Lung (tissue), 12 donors: ENCODE results near the gene KDM6A. TPM values are rescaled to one million over a fixed set of nuclear protein-coding genes. Genes with fewer than 3 reads are reported as not detected.

Experiments
- ATAC-seq: fragments of 200-7000 bp; cut with Tn5 transposase; one replicate; pipeline ENCODE4 v1.9.1; 2020; ENCODE audit warnings: moderate number of reproducible peaks; ENCODE audit not compliant: insufficient read depth, low FRiP score
- DNase-seq, 3 donors: peaks; one replicate each; pipeline ENCODE4 v3.0.0-alpha.2; 2013 to 2017
- H3K27ac ChIP-seq, 2 donors: one replicate each; pipeline ENCODE4 v1.5.1; 2013; ENCODE audit warnings: mild to moderate bottlenecking in 2 of 2, moderate library complexity in 2 of 2, control low read depth in 1 of 2, inconsistent platforms in 1 of 2, low read depth in 1 of 2, low read length in 1 of 2
- H3K27me3 ChIP-seq, 3 donors: one replicate each; pipeline ENCODE4 v1.5.1; 2013; ENCODE audit warnings: low read length in 2 of 3; ENCODE audit not compliant: control insufficient read depth in 3 of 3, insufficient read depth in 3 of 3
- H3K36me3 ChIP-seq, 4 donors: one replicate each; pipeline ENCODE4 v1.5.1; 2013; ENCODE audit warnings: low read length in 4 of 4, mild to moderate bottlenecking in 1 of 4, moderate library complexity in 1 of 4; ENCODE audit not compliant: control insufficient read depth in 4 of 4, insufficient read depth in 4 of 4
- H3K4me1 ChIP-seq, 5 donors: one replicate each; pipeline ENCODE4 v1.5.1; 2013; ENCODE audit warnings: low read length in 5 of 5, mild to moderate bottlenecking in 2 of 5, moderate library complexity in 1 of 5; ENCODE audit not compliant: control insufficient read depth in 5 of 5, insufficient read depth in 5 of 5
- H3K4me3 ChIP-seq: one replicate; pipeline ENCODE4 v1.5.1; 2013; ENCODE audit warnings: mild to moderate bottlenecking, control low read depth, moderate library complexity
- H3K9ac ChIP-seq, 2 donors: one replicate each; pipeline ENCODE4 v1.5.1; 2013; ENCODE audit warnings: low read length in 2 of 2, control low read depth in 1 of 2; ENCODE audit not compliant: insufficient read depth in 1 of 2
- H3K9me3 ChIP-seq, 4 donors: one replicate each; pipeline ENCODE4 v1.5.1; 2013; ENCODE audit warnings: low read length in 3 of 4, mild to moderate bottlenecking in 1 of 4, moderate library complexity in 1 of 4; ENCODE audit not compliant: control insufficient read depth in 4 of 4, insufficient read depth in 3 of 4
- CTCF ChIP-seq: IDR thresholded peaks from 2 replicates; pipeline ENCODE4 v1.5.1; 2012; ENCODE audit warnings: mild to moderate bottlenecking; ENCODE audit errors: control extremely low read depth, extremely low read depth
- WGBS, 2 donors: extraction: QIAGEN DNeasy Blood & Tissue Kit; methylation state at CpG; one replicate each; pipeline ENCODE4 v1.1.7; 2013; 5-methylcytosine and 5-hydroxymethylcytosine counted together
- polyA plus RNA-seq, 2 donors: library from polyadenylated mRNA; stranded (reverse); fragments of 200-250 nt; gene quantifications; one replicate each; pipeline ENCODE4 v1.2.1, GENCODE V29; 2013
- total RNA-seq, 2 donors: library from RNA; depleted of rRNA in 1 of 2; stranded (reverse); fragments of >200 nt in 1 of 2; gene quantifications; one replicate each; pipeline ENCODE4 v1.2.1, GENCODE V29; 2014 to 2021
- donor health status: control.
- donor health status: control.
- donor health status: Bipolar disorder and iron deficiency.
- donor health status: healthy.
- donor health status: DM: yes; HTN: yes; CAD: no.

The KDM6A gene
- total and polyA plus RNA-seq, 4 donors: 7.6 to 141 (median 23.5) TPM

GRCh38 chrX:44913656-44914531 is 40.9 kb downstream of the KDM6A start:
- Histone ChIP-seq H3K9ac (no peak overlapping the region), H3K27me3 (no peaks in the 10 kb centered on the region), H3K9me3 (no peaks in the 10 kb centered on the region), H3K4me3 (no peak overlapping the region), H3K4me1 (peaks cover 0 to 17% (median 11%) of the 10 kb centered on the region in 5 donors), H3K27ac (no peak overlapping the region), H3K36me3 (no peaks in the 10 kb centered on the region)
- TF ChIP-seq CTCF: no peak
- ATAC-seq (no peak), DNase-seq (no peak)
- 84 to 86% methylated on average over 9 of the region's 9 CpGs for WGBS, 2 donors

GRCh38 chrX:44914532-44915198 is 41.7 kb downstream of the KDM6A start:
- H3K27me3 ChIP-seq: no peaks in the 10 kb centered on the region
- no peak for TF ChIP-seq CTCF
- WGBS, 2 donors: 85 to 94% methylated on average over 2 of the region's 2 CpGs
- no peak for DNase-seq
- no peaks in the 10 kb centered on the region for H3K9me3 ChIP-seq
- ATAC-seq: no peak
- H3K27ac ChIP-seq: no peak overlapping the region
- H3K4me3 ChIP-seq: no peak overlapping the region
- no peak overlapping the region for H3K9ac ChIP-seq
- H3K4me1 ChIP-seq: peaks cover 0 to 17% (median 11%) of the 10 kb centered on the region in 5 donors
- no peaks in the 10 kb centered on the region for H3K36me3 ChIP-seq

GRCh38 chrX:44915361-44915868 is 42.4 kb downstream of the KDM6A start:
- Histone ChIP-seq H3K4me3 (no peak overlapping the region), H3K27me3 (no peaks in the 10 kb centered on the region), H3K27ac (no peak overlapping the region), H3K36me3 (no peaks in the 10 kb centered on the region), H3K9me3 (no peaks in the 10 kb centered on the region), H3K4me1 (peaks cover 0 to 17% (median 11%) of the 10 kb centered on the region in 5 donors), H3K9ac (no peak overlapping the region)
- DNase-seq (peak in 1 of 3 donors; percentile 2), ATAC-seq (peak; percentile 14)
- WGBS, 2 donors: 27 to 44% methylated on average over 8 of the region's 8 CpGs
- TF ChIP-seq CTCF: no peak
